D721Med (cell line): Measurements from ENCODE around the gene NUP205.

Experiments used
- DNase-seq: peaks from one replicate; pipeline ENCODE4 v3.0.0; 2011; ENCODE audit warnings: low spot score; ENCODE audit not compliant: insufficient read length
- FAIRE-seq: peaks from 2 replicates; lab custom pipeline; 2011; peaks lifted over from hg19 to GRCh38; lab: Jason Lieb, UNC
- TF ChIP-seq, protein P1 (sequence below): IDR thresholded peaks from 2 replicates; pipeline ENCODE4 v1.5.1; 2012; ENCODE audit warnings: mild to moderate bottlenecking, control low read depth; ENCODE audit not compliant: insufficient read depth; ENCODE audit errors: missing control alignments

NUP205 gene

DNA sequence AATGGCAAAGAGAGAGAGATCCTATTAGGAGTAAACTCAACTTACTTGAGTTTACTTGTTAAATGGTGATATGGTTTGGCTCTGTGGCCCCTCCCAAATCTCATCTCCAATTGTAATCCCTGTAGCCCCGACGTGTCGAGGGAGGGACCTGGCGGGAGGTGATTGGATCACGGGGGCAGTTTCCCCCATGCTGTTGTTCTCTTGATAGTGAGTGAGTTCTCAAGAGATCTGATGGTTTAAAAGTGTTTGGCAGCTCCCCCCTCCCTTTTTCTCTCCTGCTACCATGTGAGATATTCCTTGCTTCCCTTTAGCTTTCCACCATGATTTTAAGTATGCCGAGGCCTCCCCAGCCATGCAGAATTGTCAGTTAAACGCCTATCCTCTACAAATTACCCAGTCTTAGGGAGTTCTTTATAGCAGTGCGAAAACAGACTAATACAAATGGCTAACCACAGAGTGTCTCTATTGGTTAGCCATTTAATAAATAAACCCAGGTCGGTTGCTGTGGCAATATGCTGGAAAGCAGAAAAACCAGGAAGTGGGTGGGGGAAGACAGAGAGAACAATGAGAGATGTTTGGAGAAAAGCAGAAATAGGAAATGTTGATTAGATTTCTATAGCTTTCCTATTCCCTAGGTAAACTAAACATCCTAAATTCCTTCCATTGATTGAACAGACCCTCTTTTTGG, 101.6 kb downstream of the NUP205 start:
- DNase-seq = no peak
- FAIRE-seq = no peak
- TF ChIP-seq, protein P1, sequence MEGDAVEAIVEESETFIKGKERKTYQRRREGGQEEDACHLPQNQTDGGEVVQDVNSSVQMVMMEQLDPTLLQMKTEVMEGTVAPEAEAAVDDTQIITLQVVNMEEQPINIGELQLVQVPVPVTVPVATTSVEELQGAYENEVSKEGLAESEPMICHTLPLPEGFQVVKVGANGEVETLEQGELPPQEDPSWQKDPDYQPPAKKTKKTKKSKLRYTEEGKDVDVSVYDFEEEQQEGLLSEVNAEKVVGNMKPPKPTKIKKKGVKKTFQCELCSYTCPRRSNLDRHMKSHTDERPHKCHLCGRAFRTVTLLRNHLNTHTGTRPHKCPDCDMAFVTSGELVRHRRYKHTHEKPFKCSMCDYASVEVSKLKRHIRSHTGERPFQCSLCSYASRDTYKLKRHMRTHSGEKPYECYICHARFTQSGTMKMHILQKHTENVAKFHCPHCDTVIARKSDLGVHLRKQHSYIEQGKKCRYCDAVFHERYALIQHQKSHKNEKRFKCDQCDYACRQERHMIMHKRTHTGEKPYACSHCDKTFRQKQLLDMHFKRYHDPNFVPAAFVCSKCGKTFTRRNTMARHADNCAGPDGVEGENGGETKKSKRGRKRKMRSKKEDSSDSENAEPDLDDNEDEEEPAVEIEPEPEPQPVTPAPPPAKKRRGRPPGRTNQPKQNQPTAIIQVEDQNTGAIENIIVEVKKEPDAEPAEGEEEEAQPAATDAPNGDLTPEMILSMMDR = no peak

DNA sequence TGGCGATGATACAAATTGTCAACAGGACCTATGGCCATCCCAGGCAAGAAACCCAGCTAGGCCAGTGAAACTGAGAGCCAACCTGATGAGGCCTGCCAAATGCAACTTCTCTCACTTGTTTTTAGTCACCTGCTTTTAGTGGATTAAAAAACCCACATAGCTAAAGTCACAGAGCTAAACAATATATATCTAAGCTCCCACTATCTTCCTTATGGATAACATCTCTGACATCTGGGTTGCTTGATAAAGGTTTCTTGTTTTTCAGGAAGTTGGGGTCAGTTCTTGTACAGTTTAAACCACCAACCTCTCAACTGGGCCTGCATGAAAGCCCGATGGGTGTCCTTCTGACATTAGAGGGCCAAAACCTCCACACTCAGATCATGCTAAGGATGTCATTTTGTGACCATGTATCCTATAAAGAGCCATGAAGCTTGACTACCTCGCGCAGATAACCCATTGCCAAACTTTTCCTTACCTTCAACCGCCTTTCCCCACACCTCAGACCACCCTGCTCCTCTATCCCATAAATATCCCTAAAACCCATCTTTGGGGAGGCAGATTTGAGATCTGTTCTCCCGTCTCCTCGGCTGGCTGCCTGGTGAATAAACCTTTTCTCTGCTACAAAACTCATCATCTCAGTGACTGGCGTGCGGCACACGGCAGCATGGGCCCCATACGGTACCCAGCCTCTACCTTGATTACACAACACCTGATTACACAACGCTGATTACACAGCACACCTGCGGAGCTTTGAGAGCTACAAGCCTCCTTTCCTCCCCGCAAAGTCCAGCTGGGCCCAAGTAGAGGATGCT, 103.8 kb downstream of the NUP205 start:
- FAIRE-seq = no peak
- TF ChIP-seq, protein P1 = no peak
- no peak for DNase-seq

DNA sequence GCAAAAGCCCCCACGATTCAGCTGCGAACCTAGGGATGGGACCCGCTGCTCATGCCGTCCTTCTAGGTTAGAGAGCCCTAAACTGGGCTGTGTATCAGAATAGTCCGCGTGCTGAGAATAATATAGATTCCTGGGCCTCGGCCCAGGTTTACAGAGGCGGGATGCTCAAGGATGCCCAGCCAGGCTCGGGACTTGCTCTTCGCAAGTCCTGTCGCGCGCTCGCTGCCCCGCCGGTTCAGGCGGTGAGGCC, 104.3 kb downstream of the NUP205 start:
- no peak for DNase-seq
- TF ChIP-seq, protein P1 = no peak
- no peak for FAIRE-seq

DNA sequence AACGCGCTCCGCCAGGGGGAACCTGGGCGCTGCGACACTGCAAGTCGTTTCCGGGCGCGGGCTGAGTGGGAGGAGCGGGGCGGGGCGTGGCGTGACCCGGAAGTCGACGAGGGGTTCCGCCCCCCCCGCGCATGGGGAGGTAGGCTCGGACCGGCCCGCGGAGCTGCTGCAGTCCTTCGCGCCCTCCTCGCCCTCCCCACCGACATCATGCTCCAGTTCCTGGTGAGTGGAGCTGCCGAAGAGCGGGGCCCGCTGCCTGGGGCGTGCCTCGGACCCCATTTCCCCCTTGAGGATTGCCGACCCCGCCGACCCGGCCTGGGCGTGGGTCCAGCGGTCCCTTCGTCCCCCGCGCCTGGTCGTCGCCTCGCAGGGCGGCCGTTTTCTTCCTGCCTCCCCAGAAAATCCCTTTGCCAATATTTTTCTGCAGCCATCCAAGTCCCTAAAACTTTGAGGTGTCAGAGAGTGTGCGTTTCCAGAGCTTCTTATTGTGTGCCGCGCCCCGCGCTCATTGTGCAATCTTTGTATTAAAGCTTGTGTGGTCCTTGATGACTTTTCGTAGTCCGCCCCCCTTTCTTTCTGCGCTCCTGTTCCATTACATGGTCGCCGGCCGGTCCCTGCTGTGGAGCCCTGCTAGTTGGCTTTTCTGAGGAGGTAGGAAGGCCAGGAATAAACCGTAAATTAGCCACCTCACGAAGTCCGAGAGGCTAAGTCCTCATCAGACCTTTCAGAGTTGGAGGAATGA, 104.8 kb downstream of the NUP205 start, which contains the start of gene STMP1:
TSS of gene STMP1 (plus strand) at position 142 of the 742 bp plus-strand sequence.
- TF ChIP-seq, protein P1 = peak; percentile 50
- FAIRE-seq = no peak
- DNase-seq = peak; percentile 82

DNA sequence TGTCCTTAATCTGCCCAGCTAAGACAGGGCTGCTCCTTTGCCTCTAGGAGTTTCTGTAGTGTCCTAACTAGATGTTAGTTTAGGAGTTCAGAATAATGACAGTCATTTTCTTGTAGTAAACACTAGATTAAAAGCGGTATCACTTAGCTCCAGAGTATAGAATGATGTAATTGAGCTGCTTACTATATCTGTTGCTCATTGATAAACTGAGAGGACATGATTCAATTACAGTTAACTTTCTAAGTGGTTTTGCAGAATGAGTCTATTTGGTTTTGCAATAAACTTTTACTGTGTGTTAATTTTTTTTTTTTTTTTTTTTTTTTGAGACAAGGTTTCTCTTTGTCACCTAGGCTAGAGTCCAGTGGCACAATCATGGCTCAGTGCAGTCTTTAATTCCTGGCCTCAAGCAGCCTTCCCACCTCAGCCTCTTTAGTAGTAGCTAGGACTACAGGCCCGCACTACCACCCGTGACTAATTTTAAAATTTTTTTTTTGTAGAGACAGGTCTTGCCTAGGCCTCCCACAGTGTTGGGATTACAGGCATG, 106.4 kb downstream of the NUP205 start:
- DNase-seq (no peak), FAIRE-seq (no peak)
- TF ChIP-seq, protein P1 = no peak

DNA sequence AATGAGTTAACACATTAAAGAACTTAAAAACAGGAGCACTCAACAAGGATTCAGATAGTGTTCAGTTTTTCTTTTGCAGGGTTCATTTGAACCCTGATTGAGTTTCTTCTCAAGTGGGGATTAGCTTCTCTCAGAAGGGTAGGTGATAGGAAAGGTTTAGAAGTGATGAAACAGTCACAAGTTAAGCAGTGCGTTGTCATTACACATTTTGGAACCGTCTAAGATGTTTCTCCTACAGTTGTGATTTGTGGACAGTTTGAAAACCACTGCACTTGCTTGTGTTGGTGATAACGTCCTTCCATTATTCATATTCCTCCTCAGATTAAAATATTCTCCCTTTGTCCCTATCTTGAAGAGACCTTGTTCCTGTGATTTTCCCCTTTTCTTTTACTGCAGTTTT, 107.3 kb downstream of the NUP205 start:
- no peak for FAIRE-seq
- TF ChIP-seq, protein P1 = no peak
- no peak for DNase-seq
